ENCODE measurements around the gene KDM5B. TPM values are rescaled to one million over a fixed set of nuclear protein-coding genes. Genes with fewer than 3 reads are reported as not detected.

Gene KDM5B
- total and polyA plus RNA-seq, 2 of the 8 experiments (the other 6 are each of a cell fraction or from before 2014, with no cell fraction given), result 73.3 to 210 TPM

DNA sequence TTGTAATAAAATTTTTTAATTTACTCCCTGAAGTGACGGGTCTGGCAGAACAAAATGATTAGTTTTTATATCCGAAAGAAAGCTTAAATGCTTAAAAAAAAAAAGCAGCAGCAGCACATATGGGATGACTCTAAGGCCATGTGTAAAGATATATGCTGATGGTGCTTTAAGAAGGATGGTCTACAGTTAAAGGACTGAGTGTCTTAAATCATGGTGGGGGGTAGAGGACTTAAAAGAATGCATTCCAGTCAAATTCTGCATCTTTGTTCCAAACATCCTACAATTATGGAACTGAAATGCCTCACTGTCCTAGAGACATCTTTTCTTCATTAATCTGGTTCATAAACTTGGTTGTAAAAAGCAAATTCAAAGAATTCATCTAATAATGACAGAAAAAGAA is 7.0 kb downstream of the KDM5B start (continued):
- TF ChIP-seq JUN (IDR thresholded peaks at IDR 0.05; ENCODE audit: low read depth, low read length), result no peak

All from H1 (cell line).